GM19035 (cell line): ENCODE data around the gene DVL2.
"Not testable (repeated sequence)": the region's sequence is repeated elsewhere in the genome, so short reads cannot be mapped to it uniquely, and the experiment has no call there.

Experiments used
- ATAC-seq: cut with Tn5 transposase; IDR thresholded peaks from one replicate; pipeline ENCODE4 v1.9.1; 2021; ENCODE audit not compliant: unreplicated experiment

DVL2 gene

GRCh38 chr17:7256766-7257456, 22.6 kb upstream of the DVL2 start:
- ATAC-seq, result no peak

GRCh38 chr17:7254511-7254910, 20.2 kb upstream of the DVL2 start:
- no peak for ATAC-seq

- no peak for ATAC-seq
Observed at GRCh38 chr17:7253082-7253481, 18.8 kb upstream of the DVL2 start.

DNA sequence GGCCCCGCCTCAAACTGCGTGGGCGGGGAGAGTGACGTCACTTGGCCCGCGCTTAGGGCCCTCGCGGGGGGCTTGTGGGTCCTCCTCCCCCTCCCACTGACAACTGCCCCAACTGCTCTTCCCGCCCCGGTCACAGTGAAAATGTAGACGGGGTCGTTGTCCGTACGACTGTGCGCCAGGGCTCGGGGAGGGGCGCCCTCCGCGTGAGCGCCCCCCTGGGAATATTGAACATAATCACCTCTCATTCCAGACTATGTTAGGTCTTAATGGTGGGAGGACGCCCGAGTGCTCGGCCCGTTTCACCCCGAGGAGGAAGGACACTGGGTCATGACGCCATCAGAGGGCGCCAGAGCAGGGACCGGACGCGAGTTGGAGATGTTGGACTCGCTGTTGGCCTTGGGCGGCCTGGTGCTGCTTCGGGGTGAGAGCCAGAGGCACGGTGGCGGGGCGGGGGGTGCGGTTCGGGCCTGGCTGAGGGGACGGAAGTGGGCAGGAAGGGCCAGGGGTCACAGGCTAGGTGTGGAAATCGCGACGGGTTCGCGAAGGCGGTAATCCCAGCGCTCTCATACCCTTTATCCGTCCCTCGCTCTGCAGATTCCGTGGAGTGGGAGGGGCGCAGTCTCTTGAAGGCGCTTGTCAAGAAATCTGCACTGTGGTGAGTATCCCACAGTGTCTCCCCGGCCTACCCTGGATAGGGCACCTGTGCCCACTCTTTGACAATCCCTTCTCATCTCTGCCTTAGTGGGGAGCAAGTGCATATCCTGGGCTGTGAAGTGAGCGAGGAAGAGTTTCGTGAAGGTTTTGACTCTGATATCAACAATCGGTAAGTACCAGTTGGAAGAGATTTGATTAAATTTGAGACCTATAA, 18.1 kb upstream of the DVL2 start, which contains the start of gene ELP5:
Gene ELP5 (plus strand): TSS at position 40 of the 868 bp plus-strand sequence. CDS start 336 bp downstream, at position 376.
- ATAC-seq, result peak; percentile 67

- peak; percentile 82 for ATAC-seq
Observed at GRCh38 chr17:7251661-7252175, 17.4 kb upstream of the DVL2 start, which contains the start of gene CTDNEP1. CTDNEP1 (minus strand) TSS chr17:7251734; CDS start chr17:7251296, 438 bp downstream.

DNA sequence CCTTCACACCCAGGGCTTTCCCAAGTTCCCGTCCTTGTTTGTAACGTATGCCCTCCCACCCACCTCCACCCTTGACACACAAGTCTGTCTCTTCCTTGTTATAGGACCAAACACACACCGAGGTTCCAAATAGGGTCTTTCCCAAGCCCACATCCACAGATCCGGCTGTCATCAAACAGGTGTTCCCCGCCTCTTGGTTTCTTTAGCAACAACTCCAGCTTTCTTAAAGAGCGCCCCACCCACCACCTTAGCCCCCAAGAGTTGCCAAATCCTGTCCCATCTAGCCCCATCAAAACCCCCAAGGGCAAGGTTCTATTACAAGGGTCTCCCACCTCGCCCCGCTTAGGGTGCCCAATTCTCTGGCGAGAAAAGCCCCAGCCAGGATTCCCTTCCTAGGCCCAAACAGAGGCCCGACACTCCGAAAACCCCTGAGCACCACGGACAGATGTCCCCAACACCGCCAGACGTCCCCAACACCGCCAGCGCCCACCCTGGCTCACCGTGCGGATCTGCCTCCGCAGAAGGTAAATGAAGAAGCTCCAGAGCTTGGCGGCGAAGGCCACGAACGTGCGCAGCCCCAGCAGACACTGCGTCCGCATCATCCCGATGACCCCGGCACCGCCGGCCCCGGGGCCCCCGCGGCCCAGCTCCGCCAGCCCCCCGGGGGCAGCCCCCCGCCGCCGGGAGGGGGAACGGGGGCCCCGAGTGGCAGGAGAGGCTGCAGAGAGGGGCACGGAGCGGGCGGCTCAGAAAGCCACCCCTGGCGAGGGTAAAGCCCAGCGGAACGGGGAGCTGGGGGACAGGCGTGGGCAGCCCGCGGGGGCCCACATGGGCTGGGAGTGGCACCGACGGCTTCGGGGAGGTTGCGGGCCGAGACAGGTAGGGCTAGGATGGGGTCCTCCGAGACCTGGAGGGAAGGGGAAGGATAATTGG, 16.6 kb upstream of the DVL2 start:
- ATAC-seq, result no peak

- no peak for ATAC-seq
Observed at GRCh38 chr17:7249830-7250229, 15.5 kb upstream of the DVL2 start.

DNA sequence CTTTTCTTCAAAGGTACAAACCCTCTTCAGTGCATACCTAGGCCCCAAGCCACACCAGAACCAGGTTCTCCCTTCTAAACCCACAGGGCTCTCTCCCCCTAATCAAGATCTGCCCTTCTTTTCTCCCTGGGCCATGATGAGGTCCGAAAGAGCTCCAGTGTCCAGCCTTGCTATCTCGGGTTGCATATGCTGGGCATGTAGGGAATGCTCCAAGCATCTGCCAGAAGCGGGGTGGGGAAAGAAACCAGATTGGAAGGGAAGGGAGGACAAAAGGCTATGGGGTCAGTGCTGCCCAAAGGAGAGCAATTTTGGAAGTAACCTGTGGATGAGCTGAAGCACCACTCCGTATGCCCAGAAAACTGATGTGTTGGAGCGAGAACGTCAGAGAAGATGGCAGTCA, 14.9 kb upstream of the DVL2 start:
- no peak for ATAC-seq

GRCh38 chr17:7248796-7249195, 14.5 kb upstream of the DVL2 start:
- ATAC-seq, result no peak

DNA sequence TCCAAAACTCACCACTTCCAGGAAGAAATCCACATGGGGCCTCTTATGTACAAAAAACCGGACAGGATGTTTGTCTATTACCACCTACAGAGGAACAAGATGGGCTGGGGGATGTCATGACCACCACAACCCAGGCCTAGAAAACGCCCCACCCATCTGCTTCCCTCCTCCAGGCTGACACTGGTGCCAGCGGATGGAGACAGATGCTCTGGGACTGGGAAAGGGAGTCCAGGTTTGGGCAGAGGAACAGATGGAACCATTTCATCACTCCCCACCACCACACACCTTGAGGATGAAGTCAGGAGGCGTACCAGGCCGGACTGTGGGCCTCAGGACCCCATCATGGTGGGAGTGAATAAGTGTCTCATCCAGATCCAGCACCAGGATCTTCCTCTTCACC, 12.5 kb upstream of the DVL2 start:
- ATAC-seq, result no peak

DNA sequence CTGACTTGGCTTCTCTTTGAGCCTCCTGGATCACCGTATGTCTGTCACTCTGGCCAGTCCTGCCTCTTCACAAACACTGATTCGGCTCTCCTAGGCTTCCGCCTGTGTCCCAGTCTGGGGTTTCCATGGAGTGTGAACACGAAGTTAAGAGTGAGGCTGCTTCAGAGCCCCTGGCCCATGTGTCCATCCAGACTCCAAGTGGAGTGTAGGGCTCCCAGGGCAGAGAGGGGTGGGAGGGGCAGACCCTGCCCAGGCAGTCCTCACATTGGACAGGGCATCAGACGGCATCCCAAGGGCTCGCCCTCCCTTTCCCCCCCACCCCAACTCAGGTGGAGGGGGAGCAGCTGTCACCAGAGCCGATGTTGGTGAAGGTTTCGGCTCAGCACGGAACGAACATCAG, 9.5 kb upstream of the DVL2 start:
- ATAC-seq, result not testable (repeated sequence)

DNA sequence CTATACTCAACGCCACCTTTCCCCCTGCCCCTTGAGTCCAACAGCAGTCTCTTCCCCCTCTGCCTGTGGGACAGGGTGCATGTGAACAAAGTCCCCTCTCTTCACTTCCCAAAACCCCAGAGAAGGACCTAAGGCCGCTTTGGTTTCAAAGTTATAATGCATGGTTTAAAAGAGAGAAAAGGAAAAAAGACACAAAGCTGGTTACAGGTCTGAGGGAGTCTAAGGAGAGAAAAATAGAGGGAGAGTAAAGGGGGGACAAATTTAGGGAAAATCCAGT, 9.1 kb upstream of the DVL2 start:
- ATAC-seq, result no peak

- ATAC-seq, result peak; percentile 44
Observed at GRCh38 chr17:7242717-7243452, 8.6 kb upstream of the DVL2 start.

GRCh38 chr17:7241783-7242716, 7.7 kb upstream of the DVL2 start, which contains the start of gene GABARAP:
GABARAP (minus strand) TSS chr17:7242449; CDS start chr17:7242330, 119 bp downstream.
- peak; percentile 43 for ATAC-seq

GRCh38 chr17:7241090-7241733, 6.9 kb upstream of the DVL2 start:
- ATAC-seq, result no peak

- no peak for ATAC-seq
Observed at GRCh38 chr17:7240375-7240774, 6.1 kb upstream of the DVL2 start.

DNA sequence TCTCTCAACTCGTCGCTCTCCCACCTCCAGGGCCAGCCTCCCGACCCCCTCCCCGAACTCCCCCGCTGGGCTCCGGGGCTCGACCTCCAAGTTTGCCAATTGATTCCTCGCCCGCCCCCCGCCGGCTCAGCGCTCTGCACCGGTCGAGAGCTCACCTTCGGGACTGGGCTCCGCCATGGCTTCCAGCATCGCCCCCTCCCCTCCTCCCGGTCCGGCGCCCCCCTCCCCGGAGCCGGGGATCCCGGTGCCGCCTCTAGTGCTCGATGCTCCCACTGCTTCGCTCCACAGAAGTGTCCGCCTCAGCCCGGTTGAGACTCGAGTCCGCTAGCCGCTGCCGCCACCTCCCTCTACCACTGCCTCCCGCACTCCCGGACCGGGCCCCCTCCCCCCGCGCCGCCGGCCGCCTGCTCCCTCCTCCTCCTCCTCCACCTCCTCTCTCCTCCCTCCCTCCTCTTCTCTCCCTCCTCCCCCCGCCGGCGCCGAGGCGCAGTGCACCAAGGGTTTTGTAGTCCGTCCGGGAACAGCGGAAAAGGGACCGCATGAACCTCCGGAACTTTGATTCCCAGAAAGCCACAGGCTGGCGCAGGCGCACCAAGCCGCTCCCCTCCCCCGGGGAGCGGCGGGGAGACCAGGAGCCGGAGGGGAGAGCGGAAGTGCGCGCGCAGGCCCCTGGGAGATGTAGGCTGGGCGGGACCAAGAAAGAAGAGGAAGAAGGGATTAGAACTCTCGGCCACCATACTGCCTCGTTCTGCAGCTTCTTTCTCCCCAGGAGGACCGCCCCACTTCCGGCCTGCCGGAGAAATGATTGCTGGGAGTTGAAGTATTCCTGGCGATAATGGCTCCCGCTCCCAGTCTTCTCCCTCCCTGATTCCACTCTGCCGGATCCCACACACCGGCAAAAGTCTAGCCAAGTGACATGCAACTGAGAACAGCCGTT, 5.0 kb upstream of the DVL2 start, which contains the start of gene PHF23:
Gene PHF23 (minus strand): TSS at position 367 of the 937 bp plus-strand sequence. CDS start 178 bp downstream, at position 189.
- peak; percentile 57 for ATAC-seq
